Transverse colon (tissue), 3 donors: ENCODE data around the gene TBC1D21.

Experiments
- CTCF ChIP-seq, 5 experiments: fragments of 200-600 bp in 3 of 5; fragments of 450-650 bp in 2 of 5; sonication (generic) in 3 of 5; IDR thresholded peaks; 1 replicate in 2 of 5; 2 replicates in 3 of 5; pipeline ENCODE4 v1.5.1; 2016 to 2017; ENCODE audit warnings: antibody characterized with exemption in 5 of 5, inconsistent platforms in 3 of 5, mild to moderate bottlenecking in 2 of 5, moderate library complexity in 1 of 5
- POLR2A ChIP-seq: fragments of 450-650 bp; IDR thresholded peaks from one replicate; pipeline ENCODE4 v1.6.1; 2016; ENCODE audit warnings: antibody characterized with exemption, mild to moderate bottlenecking, moderate library complexity

- TF ChIP-seq CTCF (IDR thresholded peaks at IDR 0.05) (no peak), POLR2A (no peak)
These were observed 29.0 kb upstream of the TBC1D21 start for GRCh38 chr15:73844356-73844755.
